ENCODE measurements around the gene BICC1. TPM values are rescaled to one million over a fixed set of nuclear protein-coding genes. Genes with fewer than 3 reads are reported as not detected.

Gene BICC1
- total and polyA plus RNA-seq, 2 donors (not counting 1 experiment from before 2014, with no cell fraction given): not detected

DNA sequence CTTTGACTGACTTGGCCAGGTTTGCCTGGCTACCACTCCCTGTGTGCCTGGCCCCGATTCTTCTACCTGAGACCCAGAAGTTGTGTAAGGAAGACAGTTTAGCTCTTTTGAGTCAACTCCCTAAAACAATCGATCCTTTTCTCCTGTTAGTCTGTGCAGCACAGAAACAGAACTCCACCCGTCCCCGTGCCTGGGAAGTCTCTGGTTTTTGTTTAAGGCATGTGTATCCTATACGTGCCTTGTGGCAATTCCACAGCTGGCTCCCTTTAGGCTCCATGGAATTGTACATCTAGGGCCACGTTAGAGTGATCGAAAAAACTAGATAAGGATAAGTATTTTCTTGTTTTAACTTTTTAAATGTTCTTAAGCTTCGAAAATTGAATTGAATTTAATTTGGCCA lies 131.6 kb downstream of the BICC1 start:
- H3K27ac Mint-ChIP-seq: no peak overlapping the region
- Histone ChIP-seq H3K9me3 (ENCODE audit: control extremely low read depth in 1 of 3, control insufficient read depth in 2 of 3, insufficient read depth in 1 of 3, low read length in 2 of 3) (no peaks in the 10 kb centered on the region), H3K79me2 (ENCODE audit: control insufficient read depth, insufficient read depth, low read length) (no peaks in the 10 kb centered on the region), H3K27ac (ENCODE audit: low read length in 2 of 2) (no peak overlapping the region), H3K36me3 (replicated peaks in 1 of 2; ENCODE audit: control extremely low read depth in 1 of 2, control insufficient read depth in 1 of 2, extremely low read depth in 1 of 2, insufficient read depth in 2 of 2, low read length in 1 of 2) (no peaks in the 10 kb centered on the region), H3K4me3 (ENCODE audit: control extremely low read depth in 1 of 5, extremely low read depth in 1 of 5, insufficient read depth in 1 of 5, low read depth in 2 of 5, low read length in 4 of 5) (no peak overlapping the region), H3K9ac (ENCODE audit: low read length) (no peak overlapping the region), H3K27me3 (replicated peaks in 1 of 4; ENCODE audit: control extremely low read depth in 1 of 4, control insufficient read depth in 3 of 4, insufficient read depth in 4 of 4, low read length in 3 of 4) (no peaks in the 10 kb centered on the region), H3K4me2 (replicated peaks; ENCODE audit: low read depth, low read length, poor library complexity, severe bottlenecking) (no peak overlapping the region), H2AFZ (ENCODE audit: insufficient read depth, low read depth, low read length, poor library complexity, severe bottlenecking) (no peak overlapping the region), H4K20me1 (ENCODE audit: control insufficient read depth, insufficient read depth, low read length, poor library complexity, severe bottlenecking) (no peaks in the 10 kb centered on the region), H3K4me1 (ENCODE audit: control insufficient read depth in 2 of 2, insufficient read depth in 2 of 2, low read length in 2 of 2) (no peaks in the 10 kb centered on the region)
- no peak for TF ChIP-seq EZH2 (IDR thresholded peaks at IDR 0.05; ENCODE audit: borderline replicate concordance, insufficient read depth, low read depth, low read length, poor library complexity, severe bottlenecking)
- TF ChIP-seq, protein P1, sequence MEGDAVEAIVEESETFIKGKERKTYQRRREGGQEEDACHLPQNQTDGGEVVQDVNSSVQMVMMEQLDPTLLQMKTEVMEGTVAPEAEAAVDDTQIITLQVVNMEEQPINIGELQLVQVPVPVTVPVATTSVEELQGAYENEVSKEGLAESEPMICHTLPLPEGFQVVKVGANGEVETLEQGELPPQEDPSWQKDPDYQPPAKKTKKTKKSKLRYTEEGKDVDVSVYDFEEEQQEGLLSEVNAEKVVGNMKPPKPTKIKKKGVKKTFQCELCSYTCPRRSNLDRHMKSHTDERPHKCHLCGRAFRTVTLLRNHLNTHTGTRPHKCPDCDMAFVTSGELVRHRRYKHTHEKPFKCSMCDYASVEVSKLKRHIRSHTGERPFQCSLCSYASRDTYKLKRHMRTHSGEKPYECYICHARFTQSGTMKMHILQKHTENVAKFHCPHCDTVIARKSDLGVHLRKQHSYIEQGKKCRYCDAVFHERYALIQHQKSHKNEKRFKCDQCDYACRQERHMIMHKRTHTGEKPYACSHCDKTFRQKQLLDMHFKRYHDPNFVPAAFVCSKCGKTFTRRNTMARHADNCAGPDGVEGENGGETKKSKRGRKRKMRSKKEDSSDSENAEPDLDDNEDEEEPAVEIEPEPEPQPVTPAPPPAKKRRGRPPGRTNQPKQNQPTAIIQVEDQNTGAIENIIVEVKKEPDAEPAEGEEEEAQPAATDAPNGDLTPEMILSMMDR (IDR thresholded peaks at IDR 0.05): no peak
- no peak overlapping the region for H3K4me3 Mint-ChIP-seq
- DNase-seq (no peak), ATAC-seq (ENCODE audit: low read depth) (no peak)
- POLR2A ChIA-PET: no interaction called here
- CTCF ChIA-PET: no interaction called here
- no peaks in the 10 kb centered on the region for H3K9me3 Mint-ChIP-seq (ENCODE audit: insufficient read depth)
- no peaks in the 10 kb centered on the region for H3K27me3 Mint-ChIP-seq
- 92% methylated on average over 4 of the region's 8 CpGs for WGBS (ENCODE audit: insufficient coverage)
- H3K4me1 Mint-ChIP-seq: no peaks in the 10 kb centered on the region
- intact Hi-C loops (cut with micrococcal nuclease): no loop called here

DNA sequence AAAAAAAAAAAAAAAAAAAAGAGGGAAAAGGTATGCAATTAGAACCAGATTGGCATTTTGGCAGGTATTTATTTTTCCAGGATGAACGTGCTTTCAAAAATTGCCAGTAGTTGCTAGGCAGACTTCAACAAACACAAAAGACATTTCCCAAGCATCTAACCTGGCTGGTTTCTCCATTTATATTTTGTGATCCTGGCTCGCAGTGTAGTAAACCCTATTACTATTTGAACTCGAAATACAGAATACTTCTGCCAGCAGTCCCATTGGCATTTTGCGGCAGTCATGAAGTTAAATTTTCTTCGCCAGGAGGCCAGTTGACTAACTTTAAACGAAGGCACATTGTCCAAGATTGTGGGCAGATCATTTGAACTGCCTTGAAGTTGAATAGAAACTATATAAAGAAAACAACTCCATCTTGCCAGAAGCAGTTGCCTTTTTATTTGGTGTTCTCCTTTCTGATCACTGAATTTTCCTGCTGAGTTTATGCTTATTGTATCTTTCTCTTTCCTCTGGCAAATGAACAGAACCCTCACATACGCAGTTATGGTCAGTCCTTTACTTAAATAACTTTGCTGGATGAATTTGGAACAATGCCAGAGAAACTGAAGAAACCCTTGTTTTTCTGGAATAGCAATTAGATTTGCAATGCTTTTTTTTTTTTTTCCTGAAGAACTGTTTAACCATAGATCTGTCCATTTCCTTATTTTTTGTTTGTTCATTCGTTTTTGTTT lies 132.9 kb downstream of the BICC1 start:
- Mint-ChIP-seq H3K27me3 (no peaks in the 10 kb centered on the region), H3K9me3 (ENCODE audit: insufficient read depth) (no peaks in the 10 kb centered on the region), H3K27ac (no peak overlapping the region), H3K4me3 (no peak overlapping the region), H3K4me1 (no peaks in the 10 kb centered on the region)
- Histone ChIP-seq H3K4me2 (replicated peaks; ENCODE audit: low read depth, low read length, poor library complexity, severe bottlenecking) (no peak overlapping the region), H4K20me1 (ENCODE audit: control insufficient read depth, insufficient read depth, low read length, poor library complexity, severe bottlenecking) (no peaks in the 10 kb centered on the region), H3K27ac (ENCODE audit: low read length in 2 of 2) (no peak overlapping the region), H3K4me1 (ENCODE audit: control insufficient read depth in 2 of 2, insufficient read depth in 2 of 2, low read length in 2 of 2) (no peaks in the 10 kb centered on the region), H3K36me3 (replicated peaks in 1 of 2; ENCODE audit: control extremely low read depth in 1 of 2, control insufficient read depth in 1 of 2, extremely low read depth in 1 of 2, insufficient read depth in 2 of 2, low read length in 1 of 2) (no peaks in the 10 kb centered on the region), H3K4me3 (ENCODE audit: control extremely low read depth in 1 of 5, extremely low read depth in 1 of 5, insufficient read depth in 1 of 5, low read depth in 2 of 5, low read length in 4 of 5) (no peak overlapping the region), H3K9ac (ENCODE audit: low read length) (no peak overlapping the region), H2AFZ (ENCODE audit: insufficient read depth, low read depth, low read length, poor library complexity, severe bottlenecking) (no peak overlapping the region), H3K9me3 (ENCODE audit: control extremely low read depth in 1 of 3, control insufficient read depth in 2 of 3, insufficient read depth in 1 of 3, low read length in 2 of 3) (no peaks in the 10 kb centered on the region), H3K27me3 (replicated peaks in 1 of 4; ENCODE audit: control extremely low read depth in 1 of 4, control insufficient read depth in 3 of 4, insufficient read depth in 4 of 4, low read length in 3 of 4) (no peaks in the 10 kb centered on the region), H3K79me2 (ENCODE audit: control insufficient read depth, insufficient read depth, low read length) (no peaks in the 10 kb centered on the region)
- 98% methylated on average over 4 of the region's 8 CpGs for WGBS (ENCODE audit: insufficient coverage)
- POLR2A ChIA-PET: no interaction called here
- intact Hi-C loops (cut with micrococcal nuclease): no loop called here
- CTCF ChIA-PET: no interaction called here
- ATAC-seq (ENCODE audit: low read depth): no peak
- no peak for DNase-seq
- TF ChIP-seq EZH2 (IDR thresholded peaks at IDR 0.05; ENCODE audit: borderline replicate concordance, insufficient read depth, low read depth, low read length, poor library complexity, severe bottlenecking): no peak
- TF ChIP-seq, protein P1 (IDR thresholded peaks at IDR 0.05): no peak

Measured in B cell (primary cell).